ENCODE results near the gene ZNF385C.

ZNF385C gene

GRCh38 chr17:42047343-42047742 lies 50.9 kb downstream of the ZNF385C start:
- no peak for DNase-seq (ENCODE audit: low read depth)
- H3K4me3 ChIP-seq (ENCODE audit: low read depth, low read length) = no peak overlapping the region
- no peak for TF ChIP-seq CTCF (IDR thresholded peaks at IDR 0.05; ENCODE audit: insufficient read depth, low read depth, low read length, missing control alignments)

GRCh38 chr17:42045719-42046118 lies 52.6 kb downstream of the ZNF385C start:
- no peak for DNase-seq (ENCODE audit: low read depth)
- no peak for TF ChIP-seq CTCF (IDR thresholded peaks at IDR 0.05; ENCODE audit: insufficient read depth, low read depth, low read length, missing control alignments)
- no peak overlapping the region for H3K4me3 ChIP-seq (ENCODE audit: low read depth, low read length)

GRCh38 chr17:42042598-42043319 lies 55.5 kb downstream of the ZNF385C start:
- H3K4me3 ChIP-seq (ENCODE audit: low read depth, low read length) = no peak overlapping the region
- TF ChIP-seq CTCF (IDR thresholded peaks at IDR 0.05; ENCODE audit: insufficient read depth, low read depth, low read length, missing control alignments) = no peak
- no peak for DNase-seq (ENCODE audit: low read depth)

- no peak for TF ChIP-seq CTCF (IDR thresholded peaks at IDR 0.05; ENCODE audit: insufficient read depth, low read depth, low read length, missing control alignments)
- DNase-seq (ENCODE audit: low read depth) = no peak
- H3K4me3 ChIP-seq (ENCODE audit: low read depth, low read length) = no peak overlapping the region
Measured at GRCh38 chr17:42041619-42042018, 56.7 kb downstream of the ZNF385C start.

- H3K4me3 ChIP-seq (ENCODE audit: low read depth, low read length) = no peak overlapping the region
- no peak for TF ChIP-seq CTCF (IDR thresholded peaks at IDR 0.05; ENCODE audit: insufficient read depth, low read depth, low read length, missing control alignments)
- DNase-seq (ENCODE audit: low read depth) = no peak
Measured at GRCh38 chr17:42040818-42041217, 57.5 kb downstream of the ZNF385C start.

- no peak for TF ChIP-seq CTCF (IDR thresholded peaks at IDR 0.05; ENCODE audit: insufficient read depth, low read depth, low read length, missing control alignments)
- DNase-seq (ENCODE audit: low read depth) = no peak
- no peak overlapping the region for H3K4me3 ChIP-seq (ENCODE audit: low read depth, low read length)
Measured at GRCh38 chr17:42039794-42040763, 58.2 kb downstream of the ZNF385C start.

All from GM12865 (cell line).